ENCODE results near the gene SLC22A7.
"Not testable (repeated sequence)": the region's sequence is repeated elsewhere in the genome, so short reads cannot be mapped to it uniquely, and the experiment has no call there.

Gene SLC22A7

GRCh38 chr6:43347444-43347843 is 49.4 kb downstream of the SLC22A7 start:
- DNase-seq: no peak

- not testable (repeated sequence) for DNase-seq
These were observed 53.9 kb downstream of the SLC22A7 start for GRCh38 chr6:43351951-43352350.

All from 8988T (cell line).